ENCODE results near the gene NDUFV3.
"Not testable (repeated sequence)": the region's sequence is repeated elsewhere in the genome, so short reads cannot be mapped to it uniquely, and the experiment has no call there.

Gene NDUFV3

GRCh38 chr21:42937034-42937940 lies 44.2 kb downstream of the NDUFV3 start:
- not testable (repeated sequence) for DNase-seq (ENCODE audit: low read depth)

GRCh38 chr21:42937960-42938605 lies 45.0 kb downstream of the NDUFV3 start:
- no peak for DNase-seq (ENCODE audit: low read depth)

- not testable (repeated sequence) for DNase-seq (ENCODE audit: low read depth)
These were observed 45.5 kb downstream of the NDUFV3 start for GRCh38 chr21:42938606-42938995.

- no peak for DNase-seq (ENCODE audit: low read depth)
These were observed 46.7 kb downstream of the NDUFV3 start for GRCh38 chr21:42939582-42940413.

- no peak for DNase-seq (ENCODE audit: low read depth)
These were observed 48.6 kb downstream of the NDUFV3 start for GRCh38 chr21:42941696-42942085.

GRCh38 chr21:42942244-42942643 lies 49.1 kb downstream of the NDUFV3 start:
- no peak for DNase-seq (ENCODE audit: low read depth)

GRCh38 chr21:42949094-42949755 lies 56.1 kb downstream of the NDUFV3 start:
- not testable (repeated sequence) for DNase-seq (ENCODE audit: low read depth)

- not testable (repeated sequence) for DNase-seq (ENCODE audit: low read depth)
These were observed 58.1 kb downstream of the NDUFV3 start for GRCh38 chr21:42951193-42951592.

- no peak for DNase-seq (ENCODE audit: low read depth)
These were observed 63.9 kb downstream of the NDUFV3 start for GRCh38 chr21:42956824-42957630.

GRCh38 chr21:42958122-42958521 lies 65.0 kb downstream of the NDUFV3 start:
- DNase-seq (ENCODE audit: low read depth) = not testable (repeated sequence)

GRCh38 chr21:42959728-42960127 lies 66.6 kb downstream of the NDUFV3 start:
- no peak for DNase-seq (ENCODE audit: low read depth)

- DNase-seq (ENCODE audit: low read depth) = no peak
These were observed 69.4 kb downstream of the NDUFV3 start for GRCh38 chr21:42962380-42963007.

Data from stimulated activated CD8-positive, alpha-beta memory T cell treated with anti-CD3 and anti-CD28 coated beads, Interleukin-7, amount 100 ng/mL, for 24 hours (primary cell).